Thoracic aorta (tissue), 2 donors: ENCODE measurements around the gene CIB4. TPM values are rescaled to one million over a fixed set of nuclear protein-coding genes. Genes with fewer than 3 reads are reported as not detected.

ENCODE experiments used
- ATAC-seq: fragments of 150-250 bp; one replicate; pipeline ENCODE4 v1.8.0; 2017; ENCODE audit warnings: low read depth; ENCODE audit not compliant: insufficient number of reproducible peaks, low FRiP score
- DNase-seq: peaks from one replicate; pipeline ENCODE4 v3.0.0-alpha.2; 2020; ENCODE audit warnings: low spot score
- H3K27ac ChIP-seq, 2 donors: fragments of 200-600 bp; sonication (generic); 1 replicate in 1 of 2; 2 replicates in 1 of 2; pipeline ENCODE4 v1.5.1; 2016; ENCODE audit warnings: mild to moderate bottlenecking in 2 of 2, moderate library complexity in 2 of 2
- H3K27me3 ChIP-seq: fragments of 200-600 bp; sonication (generic); replicated peaks from 2 replicates; pipeline ENCODE4 v1.6.0; 2016; ENCODE audit warnings: mild to moderate bottlenecking; ENCODE audit not compliant: insufficient read depth
- H3K36me3 ChIP-seq: fragments of 200-600 bp; sonication (generic); one replicate; pipeline ENCODE4 v1.5.1; 2016
- H3K4me1 ChIP-seq, 2 donors: fragments of 200-600 bp; sonication (generic); 1 replicate in 1 of 2; 2 replicates in 1 of 2; pipeline versions ENCODE4 v1.5.1 to v1.6.0; 2016; ENCODE audit warnings: low read depth in 2 of 2, mild to moderate bottlenecking in 1 of 2; ENCODE audit not compliant: control insufficient read depth in 1 of 2
- H3K4me3 ChIP-seq: fragments of 200-600 bp; sonication (generic); 2 replicates; pipeline ENCODE4 v1.5.1; 2016; ENCODE audit warnings: mild to moderate bottlenecking
- H3K9me3 ChIP-seq: fragments of 200-600 bp; sonication (generic); 2 replicates; pipeline ENCODE4 v1.5.1; 2016
- total RNA-seq, 2 donors: library from RNA; depleted of rRNA; stranded (reverse); fragments of >200 nt; gene quantifications; one replicate each; pipeline versions ENCODE4 v1.1.0 to v1.2.3, GENCODE V29; 2016
- TF ChIP-seq, protein P1 (sequence below): fragments of 200-600 bp; sonication (generic); IDR thresholded peaks from one replicate; pipeline ENCODE4 v1.5.1; 2019; ENCODE audit warnings: antibody characterized with exemption

CIB4 gene
- total RNA-seq, 2 donors from 2014 or later, result not detected

DNA sequence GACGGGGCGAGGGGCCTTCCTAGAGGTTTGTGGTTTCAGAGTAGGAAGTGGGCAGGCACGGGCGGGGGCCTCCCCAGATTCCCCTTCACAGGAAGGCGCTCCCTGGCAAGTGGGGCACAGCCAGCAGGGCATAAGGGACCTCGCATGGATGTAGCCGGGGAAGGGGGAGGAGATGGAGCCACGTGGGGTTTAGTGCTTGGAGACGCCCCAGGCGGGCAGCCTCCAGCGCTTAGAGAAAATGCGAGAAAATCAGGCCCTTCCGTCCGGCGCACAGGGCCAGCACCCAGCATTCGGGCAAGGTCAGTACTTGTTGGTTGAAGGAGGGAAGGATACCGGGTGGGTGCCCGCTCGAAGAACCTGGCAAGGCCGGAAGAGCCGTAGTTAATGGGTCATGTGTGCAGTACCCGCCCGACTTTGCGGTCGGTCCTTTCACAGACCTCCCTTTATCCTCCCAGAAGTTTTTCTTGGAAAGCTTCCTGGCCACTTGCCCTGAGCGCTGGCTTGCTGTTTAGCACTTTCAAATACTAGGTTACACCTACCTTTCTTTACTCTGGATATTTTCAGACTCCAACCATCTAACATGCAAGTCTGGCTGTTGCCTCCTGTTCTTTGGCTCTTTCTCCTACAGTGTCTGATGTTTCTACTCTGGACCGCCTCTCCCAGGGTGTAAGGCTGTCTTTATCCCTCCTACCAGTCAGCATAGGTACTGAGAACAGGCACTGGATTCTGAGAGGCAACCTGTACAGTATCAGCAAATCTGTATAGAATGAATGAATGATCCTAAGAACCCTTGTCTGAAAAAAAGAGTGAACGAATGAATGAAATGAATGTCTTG, 78.1 kb downstream of the CIB4 start:
- Histone ChIP-seq H3K9me3 (no peaks in the 10 kb centered on the region), H3K4me3 (peak overlapping the region; percentile 61), H3K27me3 (no peaks in the 10 kb centered on the region), H3K36me3 (no peaks in the 10 kb centered on the region), H3K27ac (no peak overlapping the region), H3K4me1 (peaks cover 4 to 19% of the 10 kb centered on the region in 2 donors)
- TF ChIP-seq, protein P1, sequence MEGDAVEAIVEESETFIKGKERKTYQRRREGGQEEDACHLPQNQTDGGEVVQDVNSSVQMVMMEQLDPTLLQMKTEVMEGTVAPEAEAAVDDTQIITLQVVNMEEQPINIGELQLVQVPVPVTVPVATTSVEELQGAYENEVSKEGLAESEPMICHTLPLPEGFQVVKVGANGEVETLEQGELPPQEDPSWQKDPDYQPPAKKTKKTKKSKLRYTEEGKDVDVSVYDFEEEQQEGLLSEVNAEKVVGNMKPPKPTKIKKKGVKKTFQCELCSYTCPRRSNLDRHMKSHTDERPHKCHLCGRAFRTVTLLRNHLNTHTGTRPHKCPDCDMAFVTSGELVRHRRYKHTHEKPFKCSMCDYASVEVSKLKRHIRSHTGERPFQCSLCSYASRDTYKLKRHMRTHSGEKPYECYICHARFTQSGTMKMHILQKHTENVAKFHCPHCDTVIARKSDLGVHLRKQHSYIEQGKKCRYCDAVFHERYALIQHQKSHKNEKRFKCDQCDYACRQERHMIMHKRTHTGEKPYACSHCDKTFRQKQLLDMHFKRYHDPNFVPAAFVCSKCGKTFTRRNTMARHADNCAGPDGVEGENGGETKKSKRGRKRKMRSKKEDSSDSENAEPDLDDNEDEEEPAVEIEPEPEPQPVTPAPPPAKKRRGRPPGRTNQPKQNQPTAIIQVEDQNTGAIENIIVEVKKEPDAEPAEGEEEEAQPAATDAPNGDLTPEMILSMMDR, result no peak
- ATAC-seq (peak; percentile 31), DNase-seq (no peak)

DNA sequence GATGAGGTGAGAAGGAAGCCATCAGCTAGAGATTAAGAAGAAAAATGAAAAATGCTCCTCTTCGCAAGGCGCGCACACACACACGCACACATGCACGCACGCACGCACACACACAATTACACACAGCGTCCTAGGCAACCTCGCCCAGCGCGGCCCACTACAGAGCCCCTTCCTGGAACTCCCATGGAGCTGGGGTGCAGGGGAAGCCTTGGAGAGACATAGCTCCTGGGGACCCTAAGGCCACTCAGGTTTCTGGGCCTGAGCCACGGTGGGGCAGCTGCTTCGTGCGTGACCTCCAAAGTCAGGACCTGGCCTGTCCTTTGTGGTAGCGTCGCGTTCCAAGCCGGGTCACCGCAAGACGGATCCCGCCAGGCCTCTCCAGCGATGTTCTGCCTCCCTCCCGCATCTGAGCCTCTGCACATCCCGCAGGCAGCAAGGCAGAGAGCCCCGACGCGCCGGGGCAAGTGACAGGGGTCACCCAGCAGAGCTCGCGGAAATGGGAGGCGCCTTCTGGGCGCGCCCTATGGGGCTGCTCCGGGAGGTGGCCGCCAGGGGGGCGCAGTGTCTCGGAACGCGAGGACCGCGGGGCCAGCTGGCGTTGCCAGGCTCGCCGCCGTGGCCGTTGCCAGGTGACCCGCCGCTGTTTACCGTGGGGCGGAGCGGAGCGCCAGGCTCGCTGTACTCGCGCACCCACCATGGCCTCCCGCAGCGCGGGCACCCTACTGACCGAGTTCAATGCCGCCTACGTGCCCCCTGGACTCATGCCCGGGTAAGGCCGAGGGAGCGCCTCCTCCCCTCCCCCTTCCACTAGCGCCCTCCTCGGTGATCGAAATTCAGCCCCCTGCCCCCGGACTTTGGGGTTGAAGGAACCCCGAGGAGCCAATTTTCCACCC, 79.0 kb downstream of the CIB4 start:
- H3K9me3 ChIP-seq, result no peaks in the 10 kb centered on the region
- H3K4me3 ChIP-seq, result peak overlapping the region; percentile 61
- DNase-seq (no peak), ATAC-seq (peak; percentile 48)
- TF ChIP-seq, protein P1, result peak; percentile 38
- no peak overlapping the region for H3K27ac ChIP-seq
- no peaks in the 10 kb centered on the region for H3K36me3 ChIP-seq
- no peaks in the 10 kb centered on the region for H3K27me3 ChIP-seq
- H3K4me1 ChIP-seq, result peaks cover 4 to 19% of the 10 kb centered on the region in 2 donors

DNA sequence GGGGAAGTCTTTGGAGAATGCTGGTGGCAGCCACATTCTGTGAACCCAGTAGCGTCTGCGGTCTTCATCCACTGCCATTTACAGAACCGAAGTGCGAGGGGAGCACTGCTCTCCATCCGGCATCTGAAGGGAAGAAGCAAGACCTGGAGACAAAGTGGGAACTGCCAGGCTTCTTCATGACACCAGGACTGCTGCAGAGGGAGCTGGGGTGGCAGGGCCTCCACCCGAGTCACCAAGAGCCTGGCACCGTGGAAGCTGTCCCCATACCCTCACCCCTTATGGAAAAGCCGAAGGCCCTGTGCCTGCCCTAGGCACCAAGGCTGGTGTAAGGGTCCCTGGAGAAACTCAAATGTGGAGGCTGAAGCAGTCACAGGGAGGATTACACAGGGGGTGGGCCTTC, 79.8 kb downstream of the CIB4 start:
- no peaks in the 10 kb centered on the region for H3K9me3 ChIP-seq
- H3K36me3 ChIP-seq, result no peaks in the 10 kb centered on the region
- no peak overlapping the region for H3K4me3 ChIP-seq
- ATAC-seq, result no peak
- TF ChIP-seq, protein P1, result no peak
- DNase-seq, result no peak
- H3K4me1 ChIP-seq, result peaks cover 4 to 19% of the 10 kb centered on the region in 2 donors
- H3K27me3 ChIP-seq, result no peaks in the 10 kb centered on the region
- no peak overlapping the region for H3K27ac ChIP-seq

DNA sequence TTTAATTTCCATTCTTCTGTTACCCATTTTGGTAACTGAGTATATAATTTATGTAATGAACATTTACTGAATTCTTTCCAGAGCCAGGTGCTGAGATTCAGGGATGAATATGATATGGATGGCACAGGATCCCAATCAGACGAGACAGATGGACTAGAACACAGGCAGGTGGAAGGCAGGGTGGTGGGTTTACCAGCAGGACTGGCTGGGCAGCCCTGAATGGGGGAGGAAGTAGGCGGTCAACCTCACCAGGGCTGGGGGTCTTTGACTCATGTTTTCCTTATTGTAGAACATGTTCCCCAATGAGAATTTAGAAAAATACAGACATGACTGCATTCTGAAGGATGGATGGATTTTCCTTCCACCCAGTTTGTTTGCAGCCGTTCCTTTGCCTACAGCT, 80.3 kb downstream of the CIB4 start:
- no peak for DNase-seq
- Histone ChIP-seq H3K27ac (no peak overlapping the region), H3K27me3 (no peaks in the 10 kb centered on the region), H3K9me3 (no peaks in the 10 kb centered on the region), H3K36me3 (no peaks in the 10 kb centered on the region), H3K4me1 (peaks cover 4 to 19% of the 10 kb centered on the region in 2 donors), H3K4me3 (no peak overlapping the region)
- TF ChIP-seq, protein P1, result no peak
- no peak for ATAC-seq

DNA sequence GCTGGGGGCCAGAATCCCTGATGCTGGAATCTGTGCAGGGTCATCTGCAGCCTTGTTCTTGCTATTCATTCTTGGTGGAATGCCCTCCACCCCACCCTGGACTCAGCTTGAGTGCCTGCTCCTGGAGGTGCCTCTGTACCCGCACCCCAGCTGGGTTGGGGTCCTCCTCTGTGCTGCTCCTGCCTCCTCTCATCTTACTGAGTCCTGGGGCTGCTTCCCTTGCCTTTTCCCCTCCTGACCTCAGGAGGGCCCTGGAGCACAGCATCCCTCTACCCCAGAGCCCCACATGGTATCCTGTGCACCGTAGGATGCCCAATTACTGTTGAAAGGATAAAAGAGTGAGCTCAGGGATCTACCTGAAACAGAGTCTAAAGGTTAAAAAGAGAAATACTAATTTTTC, 81.6 kb downstream of the CIB4 start:
- TF ChIP-seq, protein P1, result no peak
- no peak for DNase-seq
- Histone ChIP-seq H3K9me3 (no peaks in the 10 kb centered on the region), H3K4me3 (no peak overlapping the region), H3K27ac (no peak overlapping the region), H3K36me3 (no peaks in the 10 kb centered on the region), H3K4me1 (peaks cover 4 to 19% of the 10 kb centered on the region in 2 donors), H3K27me3 (no peaks in the 10 kb centered on the region)
- ATAC-seq, result no peak
